GM10266 (cell line): ENCODE results near the gene IGLL5.

Experiments used
- DNase-seq: peaks from one replicate; pipeline ENCODE4 v3.0.0; 2012; ENCODE audit errors: extremely low spot score
- CTCF ChIP-seq: IDR thresholded peaks from 2 replicates; pipeline ENCODE4 v1.5.1; 2012; ENCODE audit warnings: mild to moderate bottlenecking, low read depth; ENCODE audit not compliant: control insufficient read depth, insufficient read depth; ENCODE audit errors: missing control alignments

Gene IGLL5

DNA sequence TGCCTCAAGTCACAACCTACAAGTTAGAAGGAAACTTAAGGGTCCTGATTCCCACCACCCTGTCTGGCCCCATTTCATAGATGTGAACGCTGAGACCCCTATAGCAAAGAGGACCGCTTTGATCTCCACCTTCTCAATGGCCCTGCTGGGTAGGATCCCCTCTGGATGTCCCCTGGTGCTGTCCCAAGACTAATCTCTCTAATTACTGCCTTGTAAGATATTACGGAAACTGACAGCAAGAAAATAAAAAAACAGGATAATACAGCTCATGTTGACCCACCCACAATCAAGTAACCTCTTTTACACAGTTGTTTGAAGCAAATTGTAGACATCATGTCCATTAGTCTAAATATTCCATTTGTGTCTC, 20.9 kb downstream of the IGLL5 start:
- no peak for DNase-seq
- TF ChIP-seq CTCF = no peak

GRCh38 chr22:22908941-22909604, 21.5 kb downstream of the IGLL5 start:
- TF ChIP-seq CTCF = no peak
- DNase-seq = no peak

DNA sequence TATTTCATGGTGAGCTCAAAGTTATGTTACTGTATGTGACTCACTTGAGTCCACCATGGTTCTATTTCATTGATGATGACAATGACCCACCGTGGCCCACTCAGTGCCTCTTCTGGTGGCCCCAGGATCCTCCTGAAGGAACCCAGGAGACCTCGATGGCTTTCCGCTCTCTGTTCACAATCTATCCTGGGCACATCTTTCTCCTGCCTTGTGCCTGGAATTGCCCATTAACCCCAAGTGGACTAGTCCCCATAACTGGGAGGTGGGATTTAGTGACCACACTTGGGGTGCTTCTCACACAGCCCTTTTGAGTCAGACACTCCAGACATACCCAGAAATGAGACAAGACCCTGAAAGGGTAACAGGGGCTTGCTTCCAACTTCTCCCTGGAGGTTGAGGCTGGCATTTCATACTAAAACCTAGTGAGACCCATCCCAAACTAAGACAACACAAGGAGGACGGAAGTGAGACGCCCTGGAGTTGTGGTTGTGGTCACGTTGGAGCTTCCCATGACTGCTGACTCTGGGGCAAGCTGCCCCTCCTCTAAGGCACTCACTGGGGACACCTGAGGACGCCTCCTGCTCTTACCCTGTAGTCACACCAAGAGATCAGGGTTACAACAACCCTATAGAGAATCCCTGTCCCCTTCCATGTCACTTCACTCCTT, 22.1 kb downstream of the IGLL5 start:
- no peak for DNase-seq
- no peak for TF ChIP-seq CTCF

DNA sequence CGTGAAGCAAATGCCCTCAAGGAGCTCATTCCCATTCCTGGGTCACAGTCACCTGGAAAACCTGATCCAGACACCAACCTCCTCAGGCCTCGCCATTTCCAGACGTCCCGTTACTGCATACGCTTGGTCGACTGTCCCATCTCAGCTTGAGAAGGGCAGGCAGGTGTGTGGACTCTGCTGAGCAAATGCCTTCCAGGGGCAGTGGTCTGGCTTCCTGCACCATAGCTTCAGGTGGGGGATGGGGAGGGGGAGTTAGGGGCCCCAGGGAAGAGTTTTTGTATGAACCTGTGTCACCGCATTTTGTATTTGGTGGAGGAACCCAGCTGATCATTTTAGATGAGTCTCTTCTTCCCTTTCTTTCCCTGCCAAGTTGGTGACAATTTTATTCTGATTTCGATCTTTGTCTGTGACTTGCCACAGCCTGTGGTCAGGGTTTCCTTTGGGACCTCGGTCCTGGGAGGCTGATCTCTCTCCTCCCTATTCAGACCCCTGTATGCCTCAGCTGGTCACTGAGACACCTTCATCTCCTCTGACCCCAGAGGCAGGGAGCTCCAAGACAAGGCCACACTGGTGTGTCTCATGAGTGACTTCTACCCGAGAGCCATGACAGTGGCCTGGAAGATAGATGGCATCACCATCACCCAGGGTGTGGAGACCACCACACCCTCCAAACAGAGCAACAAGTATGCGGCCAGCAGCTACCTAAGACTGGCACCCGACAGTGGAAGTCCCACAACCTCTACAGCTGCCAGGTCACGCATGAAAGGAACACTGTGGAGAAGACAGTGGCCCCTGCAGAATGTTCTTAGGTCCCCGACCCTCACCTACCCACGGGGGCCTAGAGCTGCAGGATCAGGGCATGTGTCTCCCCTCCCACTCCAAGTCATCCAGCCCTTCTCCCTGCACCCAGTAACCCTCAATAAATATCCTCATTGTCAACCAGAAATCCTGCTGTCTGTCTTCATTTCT, 22.9 kb downstream of the IGLL5 start:
- DNase-seq = no peak
- no peak for TF ChIP-seq CTCF

GRCh38 chr22:22911327-22912134, 23.9 kb downstream of the IGLL5 start:
- no peak for TF ChIP-seq CTCF
- DNase-seq = no peak

DNA sequence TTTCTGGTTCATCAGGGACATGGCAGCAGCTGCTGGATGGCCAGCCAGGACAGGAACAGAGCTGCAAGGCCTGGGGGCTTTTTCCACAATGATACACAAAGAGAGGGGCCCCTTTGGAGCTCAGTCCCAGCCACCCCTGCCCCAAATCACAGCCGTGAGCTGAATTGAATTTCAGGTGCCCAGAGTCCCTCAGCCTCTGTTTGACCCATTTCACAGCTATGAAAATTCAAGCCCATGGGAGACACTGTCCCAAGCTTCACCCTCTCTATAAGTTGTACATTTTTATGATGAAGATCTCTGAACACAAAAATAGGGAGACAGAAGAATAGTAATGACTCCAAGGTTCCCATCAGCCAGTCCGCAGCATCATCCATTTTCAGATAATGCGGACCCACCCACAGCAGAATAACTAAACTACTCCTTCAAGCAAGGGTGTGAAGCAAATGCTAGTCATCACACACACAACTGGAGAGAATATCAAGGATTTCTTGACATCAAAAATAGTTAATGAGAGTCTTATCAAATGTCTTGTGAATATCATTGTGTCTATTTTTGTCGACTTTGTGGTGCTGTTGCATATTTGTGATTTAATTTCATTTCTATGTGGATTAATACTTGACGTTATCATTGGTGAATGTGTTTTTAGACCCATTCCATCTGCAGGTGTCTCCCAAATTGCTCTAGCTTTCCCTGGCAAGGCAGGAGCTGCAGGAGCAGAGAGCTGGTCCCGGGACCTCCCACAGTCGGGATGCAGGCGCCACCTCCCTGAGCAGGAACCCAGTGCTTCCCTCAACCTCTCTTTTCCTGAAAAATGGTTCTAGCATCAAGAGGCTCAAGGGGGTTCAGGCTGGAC, 24.7 kb downstream of the IGLL5 start:
- no peak for DNase-seq
- no peak for TF ChIP-seq CTCF
